ENCODE results near the gene CDH19.

CDH19 gene

GRCh38 chr18:66603941-66604627 lies at the start of gene CDH19:
TSS of gene CDH19 (minus strand) at chr18:66604090. CDS start at chr18:66572204, 31,886 bp downstream.
- DNase-seq (ENCODE audit: low read depth, low spot score) = no peak

- DNase-seq (ENCODE audit: low read depth, low spot score) = no peak
Measured at GRCh38 chr18:66647671-66648070, 43.8 kb upstream of the CDH19 start.

- no peak for DNase-seq (ENCODE audit: low read depth, low spot score)
Measured at GRCh38 chr18:66646609-66647008, 42.7 kb upstream of the CDH19 start.

- DNase-seq (ENCODE audit: low read depth, low spot score) = no peak
Measured at GRCh38 chr18:66645983-66646382, 42.1 kb upstream of the CDH19 start.

- no peak for DNase-seq (ENCODE audit: low read depth, low spot score)
Measured at GRCh38 chr18:66641056-66641455, 37.2 kb upstream of the CDH19 start.

- no peak for DNase-seq (ENCODE audit: low read depth, low spot score)
Measured at GRCh38 chr18:66640431-66640830, 36.5 kb upstream of the CDH19 start.

- DNase-seq (ENCODE audit: low read depth, low spot score) = no peak
Measured at GRCh38 chr18:66638856-66639629, 35.2 kb upstream of the CDH19 start.

GRCh38 chr18:66635342-66635741 lies 31.5 kb upstream of the CDH19 start:
- no peak for DNase-seq (ENCODE audit: low read depth, low spot score)

- no peak for DNase-seq (ENCODE audit: low read depth, low spot score)
Measured at GRCh38 chr18:66632756-66633155, 28.9 kb upstream of the CDH19 start.

- no peak for DNase-seq (ENCODE audit: low read depth, low spot score)
Measured at GRCh38 chr18:66630831-66631230, 26.9 kb upstream of the CDH19 start.

- no peak for DNase-seq (ENCODE audit: low read depth, low spot score)
Measured at GRCh38 chr18:66623821-66624220, 19.9 kb upstream of the CDH19 start.

- DNase-seq (ENCODE audit: low read depth, low spot score) = no peak
Measured at GRCh38 chr18:66621816-66622576, 18.1 kb upstream of the CDH19 start.

- DNase-seq (ENCODE audit: low read depth, low spot score) = no peak
Measured at GRCh38 chr18:66616523-66616983, 12.7 kb upstream of the CDH19 start.

- DNase-seq (ENCODE audit: low read depth, low spot score) = no peak
Measured at GRCh38 chr18:66615176-66615575, 11.3 kb upstream of the CDH19 start.

GRCh38 chr18:66607632-66608031 lies 3.7 kb upstream of the CDH19 start:
- no peak for DNase-seq (ENCODE audit: low read depth, low spot score)

GRCh38 chr18:66601649-66602048 lies 2.2 kb downstream of the CDH19 start:
- no peak for DNase-seq (ENCODE audit: low read depth, low spot score)

- no peak for DNase-seq (ENCODE audit: low read depth, low spot score)
Measured at GRCh38 chr18:66599190-66599589, 4.7 kb downstream of the CDH19 start.

GRCh38 chr18:66587430-66587829 lies 16.5 kb downstream of the CDH19 start:
- DNase-seq (ENCODE audit: low read depth, low spot score) = no peak

- no peak for DNase-seq (ENCODE audit: low read depth, low spot score)
Measured at GRCh38 chr18:66582211-66582610, 21.7 kb downstream of the CDH19 start.

- no peak for DNase-seq (ENCODE audit: low read depth, low spot score)
Measured at GRCh38 chr18:66575263-66575662, 28.6 kb downstream of the CDH19 start.

- no peak for DNase-seq (ENCODE audit: low read depth, low spot score)
Measured at GRCh38 chr18:66571845-66572244, 32.0 kb downstream of the CDH19 start.

- DNase-seq (ENCODE audit: low read depth, low spot score) = no peak
Measured at GRCh38 chr18:66566616-66567015, 37.3 kb downstream of the CDH19 start.

Data from smooth muscle cell of the brain vasculature (primary cell).